HG03196 (cell line): ENCODE data around the gene CCDC112.

Experiments
- ATAC-seq: cut with Tn5 transposase; IDR thresholded peaks from one replicate; pipeline ENCODE4 v1.9.1; 2021; ENCODE audit not compliant: unreplicated experiment

The CCDC112 gene

DNA sequence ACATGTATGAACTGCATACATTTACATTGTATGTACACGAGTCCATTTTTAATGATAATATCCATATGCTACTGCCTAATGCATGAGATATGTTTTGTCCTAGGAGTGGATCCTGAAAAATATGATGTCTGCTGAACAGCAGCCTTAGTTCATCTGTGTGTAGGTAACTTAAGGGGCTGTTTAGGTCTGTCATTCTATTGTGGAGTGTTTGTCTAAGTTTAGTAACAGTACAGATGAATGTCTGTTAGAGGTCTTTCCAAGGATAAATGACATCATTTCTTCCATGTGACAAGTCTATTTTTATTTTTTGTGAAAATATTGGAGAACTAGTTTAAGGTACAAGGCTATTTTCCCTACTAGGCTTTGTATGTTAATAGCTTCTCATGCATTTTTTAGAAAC lies 22.6 kb upstream of the CCDC112 start:
- ATAC-seq = no peak

DNA sequence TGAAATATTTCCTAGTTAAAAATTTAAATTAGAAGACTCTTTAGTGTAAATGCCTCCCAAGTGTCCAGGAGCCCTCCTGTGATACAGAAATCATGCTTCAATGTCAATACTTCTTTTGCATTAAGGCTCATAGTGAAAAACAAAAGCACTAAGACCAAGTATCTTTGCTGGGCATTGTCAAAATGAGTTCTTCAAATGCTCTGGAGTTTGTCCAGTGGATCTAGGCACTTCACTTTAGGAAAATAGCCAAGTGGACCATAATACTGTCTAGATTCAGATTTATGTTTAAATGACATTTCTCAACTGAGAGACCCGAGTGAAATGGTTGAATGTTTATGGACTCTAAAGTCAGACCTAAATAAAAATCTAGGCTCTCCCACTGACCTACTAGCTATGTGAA lies 21.3 kb upstream of the CCDC112 start:
- no peak for ATAC-seq

- no peak for ATAC-seq
Measured at GRCh38 chr5:115317320-115317719, 20.9 kb upstream of the CCDC112 start.

DNA sequence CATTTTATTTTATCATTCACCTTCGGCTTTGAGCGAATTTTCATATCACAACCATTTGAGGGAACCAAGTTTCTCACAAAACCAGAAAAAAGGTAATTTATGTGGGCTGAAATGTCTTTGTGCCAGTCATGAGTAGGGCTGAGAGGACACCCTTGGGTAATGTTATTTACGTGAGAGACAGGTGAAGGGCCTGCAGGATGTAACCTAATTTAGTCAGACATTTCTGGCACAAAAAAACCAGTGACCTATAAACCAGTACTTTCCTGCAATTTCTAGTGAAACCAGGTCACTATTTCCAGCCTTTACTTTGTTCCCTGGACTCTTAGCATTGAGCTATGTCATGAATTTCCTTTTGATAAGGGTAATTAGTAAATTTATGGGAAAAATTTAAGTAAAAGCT lies 17.2 kb upstream of the CCDC112 start:
- no peak for ATAC-seq

GRCh38 chr5:115313052-115313451 lies 16.6 kb upstream of the CCDC112 start:
- ATAC-seq = no peak

DNA sequence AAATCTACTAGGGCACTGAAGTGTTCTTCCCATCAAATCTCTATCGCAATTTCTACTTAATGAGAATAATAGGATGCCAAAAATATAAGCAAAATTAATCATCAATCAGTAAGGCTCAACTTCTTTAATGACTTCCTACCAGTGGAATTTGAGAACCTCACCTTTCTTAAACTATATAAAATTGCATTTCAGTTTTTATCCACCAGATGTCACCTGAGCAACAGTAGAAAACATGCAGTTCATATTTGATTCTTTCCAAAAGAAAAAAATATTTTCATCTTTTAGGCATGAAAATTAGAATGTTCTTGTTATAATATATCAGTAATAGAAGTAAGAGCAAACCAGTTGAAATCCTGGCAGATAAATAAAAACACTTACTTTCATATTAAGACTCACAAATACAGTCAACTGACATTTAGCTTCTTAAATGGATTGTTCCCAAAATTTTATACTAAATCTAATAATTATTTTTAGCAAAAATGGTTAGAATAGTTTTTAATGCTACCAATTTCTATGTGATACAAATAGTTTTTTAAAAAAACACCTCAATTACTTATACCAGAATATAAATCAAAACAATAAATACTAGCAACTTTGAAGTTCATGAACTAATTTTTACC lies 13.4 kb upstream of the CCDC112 start:
- ATAC-seq = no peak

DNA sequence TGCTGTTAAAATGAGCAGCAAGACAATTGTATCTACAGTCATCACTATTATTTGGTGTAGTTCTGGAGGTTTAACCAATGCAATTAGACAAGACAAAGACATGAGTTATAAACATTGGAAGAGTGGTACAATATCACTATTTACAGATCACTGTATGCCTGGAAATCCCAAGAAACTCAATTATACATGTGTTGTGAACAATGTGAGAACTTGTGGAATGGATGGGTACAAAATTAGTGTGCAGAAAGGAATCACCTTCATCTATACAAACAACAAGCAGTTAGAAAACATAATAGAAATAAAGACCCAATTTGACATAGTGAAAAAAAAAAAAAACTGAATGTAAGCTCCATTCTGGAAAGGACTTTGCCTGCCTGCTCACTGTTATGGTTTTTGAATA lies 12.4 kb upstream of the CCDC112 start:
- ATAC-seq = no peak

- ATAC-seq = no peak
Measured at GRCh38 chr5:115306011-115306536, 9.6 kb upstream of the CCDC112 start.

DNA sequence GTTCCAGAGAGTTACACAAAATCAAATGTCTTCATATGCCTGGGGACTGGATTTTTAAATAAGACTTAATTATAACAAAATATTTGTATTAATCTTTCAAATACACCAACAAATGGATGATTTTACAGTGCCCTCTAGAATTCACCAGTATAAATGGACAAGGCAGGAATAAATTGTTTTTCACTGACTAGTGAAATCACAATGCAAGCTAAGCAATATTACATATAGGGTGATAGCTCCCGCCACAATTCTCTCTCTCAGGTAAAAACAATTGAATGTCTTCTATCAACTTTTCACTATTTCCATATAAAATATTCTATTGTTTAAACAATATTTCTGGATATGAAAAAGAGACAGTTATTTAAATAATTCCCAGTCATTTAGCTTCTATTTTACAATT lies 8.0 kb upstream of the CCDC112 start:
- ATAC-seq = no peak

DNA sequence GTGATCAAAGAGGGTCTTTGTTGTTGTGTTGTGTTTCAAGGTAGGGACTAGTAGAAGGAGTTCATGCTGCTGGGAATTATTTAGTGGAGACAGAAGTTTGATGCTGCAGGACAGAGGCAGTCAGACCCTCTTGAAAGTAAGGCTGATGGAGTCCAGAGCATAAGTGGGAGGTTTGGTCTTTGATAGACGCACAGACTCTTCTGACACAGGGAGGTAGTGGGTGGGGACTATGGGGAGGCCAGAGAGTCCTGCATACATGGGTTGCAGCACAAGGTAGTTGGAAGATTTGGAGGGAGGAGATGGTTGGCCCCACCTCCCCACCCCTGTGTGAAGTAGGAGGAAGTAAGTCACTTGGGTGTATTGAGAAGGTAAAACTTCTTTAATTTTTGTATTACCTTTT lies 2.4 kb upstream of the CCDC112 start:
- no peak for ATAC-seq

DNA sequence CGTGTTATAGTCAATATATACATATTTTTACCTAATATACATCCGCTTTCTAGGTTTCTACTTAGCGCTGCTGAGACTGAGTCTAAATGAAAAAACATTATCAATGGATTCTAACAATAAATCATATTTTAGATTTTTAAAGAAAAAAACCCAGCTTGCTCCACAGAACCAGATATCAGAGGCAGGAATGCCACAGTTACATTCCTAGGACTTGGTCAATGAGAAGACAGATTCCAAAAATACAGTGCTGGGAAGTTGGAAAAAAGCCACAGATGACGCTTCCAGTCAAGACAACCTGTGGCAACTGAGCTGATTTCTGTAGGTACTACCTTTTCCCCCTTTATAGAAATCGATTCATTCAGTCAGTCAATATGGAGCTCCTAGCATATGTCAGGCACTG lies 577 bp upstream of the CCDC112 start:
- no peak for ATAC-seq

- ATAC-seq = peak; percentile 16
Measured at GRCh38 chr5:115295777-115296123, 704 bp downstream of the CCDC112 start.

- no peak for ATAC-seq
Measured at GRCh38 chr5:115291397-115291796, 5.1 kb downstream of the CCDC112 start.

- ATAC-seq = no peak
Measured at GRCh38 chr5:115289104-115289503, 7.3 kb downstream of the CCDC112 start.

DNA sequence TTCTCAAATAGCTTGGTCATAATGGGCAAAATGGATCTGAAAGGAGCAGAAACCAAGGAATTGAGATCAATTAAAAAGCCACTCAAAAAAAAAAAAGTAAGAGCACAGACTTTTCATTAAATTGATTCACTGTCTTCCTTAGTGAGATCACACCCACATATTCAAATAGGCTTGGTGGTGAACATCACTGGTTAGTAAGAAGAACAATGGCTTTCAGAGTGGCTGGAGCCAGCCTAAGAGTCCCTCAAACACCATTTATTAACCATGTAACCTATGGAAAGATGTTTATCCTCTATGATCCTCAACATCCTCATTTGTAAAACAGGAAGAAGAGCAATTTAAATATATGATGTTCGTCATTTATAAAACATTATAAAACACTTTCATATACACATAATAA lies 12.4 kb downstream of the CCDC112 start:
- no peak for ATAC-seq

- no peak for ATAC-seq
Measured at GRCh38 chr5:115282131-115282530, 14.3 kb downstream of the CCDC112 start.

DNA sequence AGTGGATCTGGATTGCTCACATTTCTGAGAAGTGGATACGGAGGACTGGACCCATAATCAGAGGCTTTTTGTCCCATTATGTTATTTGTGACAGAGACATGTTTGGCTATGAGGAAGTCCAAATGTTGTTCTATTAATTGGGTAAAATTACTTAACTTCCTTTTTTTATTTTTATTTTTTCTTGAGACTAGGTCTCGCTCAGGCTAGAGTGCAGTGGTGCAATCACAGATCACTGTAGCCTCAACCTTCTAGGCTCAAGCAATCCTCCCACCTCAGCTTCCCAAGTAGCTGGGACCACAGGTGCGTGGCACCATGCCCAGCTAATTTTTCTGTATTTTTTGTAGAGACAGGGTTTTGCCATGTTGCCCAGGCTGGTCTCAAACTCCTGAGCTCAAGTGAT lies 21.9 kb downstream of the CCDC112 start:
- ATAC-seq = no peak

GRCh38 chr5:115272297-115272958 lies 24.0 kb downstream of the CCDC112 start:
- ATAC-seq = no peak

DNA sequence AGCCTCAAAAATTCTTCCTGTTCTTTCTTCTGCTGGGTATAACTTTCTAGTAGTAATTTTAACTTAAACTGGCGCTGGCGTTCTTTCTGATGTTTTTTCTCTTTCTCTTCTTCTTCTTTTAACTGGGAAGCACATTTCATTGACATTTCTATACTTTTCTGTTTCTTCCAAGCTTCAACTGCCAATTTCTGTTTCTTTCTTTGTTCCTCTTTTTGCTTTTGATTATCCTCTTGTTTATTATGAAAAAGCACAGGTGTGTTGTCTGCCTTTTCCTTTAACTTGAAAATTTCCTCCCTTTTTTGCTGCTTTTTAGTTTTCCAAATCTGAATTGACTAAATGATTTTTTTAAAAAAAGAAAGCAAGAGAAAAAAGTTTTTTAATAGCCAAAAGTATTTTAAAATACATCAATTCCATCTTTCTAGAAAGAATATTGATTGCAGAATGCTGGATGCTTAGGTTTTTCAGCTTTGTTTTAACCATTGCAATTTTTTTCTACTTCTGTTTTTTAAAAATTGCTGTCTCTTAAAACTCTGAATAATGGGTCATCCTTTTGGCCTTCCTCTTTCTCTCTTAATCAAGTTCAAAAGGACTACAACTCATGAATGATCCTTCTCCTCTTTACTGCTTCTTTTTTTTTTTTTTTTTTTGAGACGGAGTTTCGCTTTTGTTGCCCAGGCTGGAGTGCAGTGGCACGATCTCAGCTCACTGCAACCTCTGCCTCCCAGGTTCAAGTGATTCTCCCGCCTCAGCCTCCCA lies 25.0 kb downstream of the CCDC112 start:
- ATAC-seq = no peak

- no peak for ATAC-seq
Measured at GRCh38 chr5:115267617-115268016, 28.8 kb downstream of the CCDC112 start.

GRCh38 chr5:115265220-115265619 lies 31.2 kb downstream of the CCDC112 start:
- no peak for ATAC-seq

DNA sequence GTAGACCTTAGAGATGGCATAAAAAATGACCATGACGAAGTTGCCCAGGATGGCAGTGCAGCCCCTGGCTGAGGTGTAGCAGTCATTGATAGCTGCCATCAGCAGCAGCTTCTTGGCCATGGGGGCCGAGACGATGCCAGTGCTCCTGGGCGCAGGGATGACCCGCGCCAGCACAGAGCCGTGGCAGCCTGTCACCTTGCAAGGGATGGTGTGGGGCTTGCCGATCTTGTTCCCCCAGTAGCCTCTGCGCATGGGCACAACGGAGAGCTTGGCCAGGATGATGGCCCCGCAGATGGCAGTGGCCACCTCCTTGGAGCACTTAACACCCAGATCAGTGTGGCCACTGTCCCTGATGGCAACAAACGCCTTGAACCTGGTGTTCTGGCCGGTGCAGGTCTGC lies 31.7 kb downstream of the CCDC112 start:
- no peak for ATAC-seq
